Pulmonary artery endothelial cell (primary cell): ENCODE data around the gene ANKS1B. TPM values are rescaled to one million over a fixed set of nuclear protein-coding genes. Genes with fewer than 3 reads are reported as not detected.
"Not testable (repeated sequence)": the region's sequence is repeated elsewhere in the genome, so short reads cannot be mapped to it uniquely, and the experiment has no call there.

ENCODE experiments used
- DNase-seq: peaks from one replicate; pipeline ENCODE4 v3.0.0-alpha.2; 2011; ENCODE audit warnings: low read depth, low spot score
- total RNA-seq: library from RNA; depleted of rRNA; stranded (reverse); fragments of >200 nt; gene quantifications from 2 replicates; pipeline ENCODE4 v1.2.3, GENCODE V29; 2014

ANKS1B gene
- total RNA-seq, 1 donor from 2014 or later: 0.07 TPM

DNA sequence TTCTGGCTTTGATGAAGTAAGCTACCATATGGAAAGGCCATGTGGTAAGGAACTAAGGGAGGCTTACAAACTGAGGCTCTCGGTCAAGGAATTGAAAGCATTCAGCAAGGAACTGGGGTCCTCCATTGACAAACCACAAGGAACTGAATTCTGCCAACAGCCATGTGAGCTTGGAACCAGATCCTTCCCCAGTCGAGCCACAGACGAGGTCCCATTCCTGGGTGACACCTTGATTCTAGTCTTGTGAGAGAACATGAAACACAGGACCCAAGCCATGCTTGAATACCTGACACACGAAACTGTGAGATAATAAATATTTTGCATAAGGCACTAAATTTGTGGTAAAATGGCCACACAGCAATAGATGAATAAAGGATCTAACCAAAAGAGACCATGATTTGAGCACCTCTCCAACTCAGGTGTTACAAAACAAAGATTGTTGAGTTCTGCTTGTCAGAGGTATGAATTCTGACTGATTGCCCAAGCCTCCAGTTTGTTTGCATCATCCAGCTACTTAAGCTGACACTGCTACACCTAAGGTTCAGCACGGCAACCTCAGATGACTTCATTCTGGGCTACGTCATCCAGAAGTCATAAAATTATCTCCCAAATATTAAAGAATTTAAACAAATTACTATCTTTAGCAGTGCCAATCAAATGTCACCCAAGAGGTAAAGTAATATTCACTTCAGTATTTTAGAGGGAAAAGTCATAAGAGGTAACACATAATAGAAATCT, 277.8 kb downstream of the ANKS1B start:
- no peak for DNase-seq

GRCh38 chr12:99704458-99704857, 280.3 kb downstream of the ANKS1B start:
- DNase-seq: no peak

GRCh38 chr12:99704036-99704435, 280.7 kb downstream of the ANKS1B start:
- DNase-seq: no peak

DNA sequence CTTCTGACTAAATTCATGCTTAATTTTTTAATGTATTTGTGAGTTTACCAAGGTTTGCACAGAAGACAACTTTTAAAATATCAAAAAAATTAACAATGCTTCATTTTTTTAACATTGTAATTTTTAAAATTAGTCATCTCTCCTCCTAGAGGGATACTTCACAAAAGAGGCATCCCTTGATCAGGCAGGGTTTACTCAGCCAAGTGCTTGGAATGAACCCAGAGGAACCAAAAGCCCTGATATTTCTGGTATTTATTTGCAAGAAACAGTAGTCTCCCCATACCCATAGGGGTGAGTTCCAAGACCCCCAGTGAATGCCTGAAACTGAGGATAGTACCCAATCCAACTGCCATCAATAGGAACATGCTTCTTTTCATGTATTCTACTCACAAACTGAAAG, 284.7 kb downstream of the ANKS1B start:
- no peak for DNase-seq

DNA sequence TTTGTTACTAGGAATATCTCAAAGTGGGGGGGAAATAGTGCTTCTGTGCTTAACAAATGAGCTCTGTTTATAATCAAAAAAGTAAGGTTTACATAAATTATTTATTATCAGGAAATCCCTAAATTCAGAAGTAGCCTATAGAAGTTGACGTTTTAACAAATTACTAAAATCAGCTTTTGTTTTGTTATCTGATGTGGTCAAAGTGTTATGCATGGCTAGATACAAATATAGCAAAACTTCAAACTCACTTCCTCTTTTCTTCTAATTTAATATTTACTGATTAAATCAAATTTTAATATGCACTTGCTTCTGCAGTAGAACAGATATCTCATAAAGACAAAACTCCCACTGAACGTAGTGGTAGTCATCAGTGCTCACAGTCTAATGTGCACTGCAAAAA, 289.7 kb downstream of the ANKS1B start:
- no peak for DNase-seq

DNA sequence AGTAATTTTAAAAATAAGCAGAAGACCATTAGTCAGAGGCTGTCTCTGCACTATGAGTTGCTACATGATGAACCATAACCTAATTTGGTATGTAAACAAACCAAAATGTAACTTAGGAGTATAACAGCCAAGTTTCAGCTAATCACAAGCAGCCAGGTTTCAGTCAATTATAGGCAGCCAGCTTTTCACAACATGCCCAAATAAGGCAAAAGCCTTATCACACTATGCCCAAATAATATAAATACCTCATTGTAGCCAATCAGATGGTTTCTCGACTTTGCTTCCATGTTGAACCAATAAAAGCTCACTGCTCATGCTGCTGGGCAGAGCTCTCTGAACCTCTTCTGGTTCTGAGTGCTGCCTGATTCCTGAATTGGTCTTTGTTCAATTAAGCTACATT, 298.6 kb downstream of the ANKS1B start:
- no peak for DNase-seq

DNA sequence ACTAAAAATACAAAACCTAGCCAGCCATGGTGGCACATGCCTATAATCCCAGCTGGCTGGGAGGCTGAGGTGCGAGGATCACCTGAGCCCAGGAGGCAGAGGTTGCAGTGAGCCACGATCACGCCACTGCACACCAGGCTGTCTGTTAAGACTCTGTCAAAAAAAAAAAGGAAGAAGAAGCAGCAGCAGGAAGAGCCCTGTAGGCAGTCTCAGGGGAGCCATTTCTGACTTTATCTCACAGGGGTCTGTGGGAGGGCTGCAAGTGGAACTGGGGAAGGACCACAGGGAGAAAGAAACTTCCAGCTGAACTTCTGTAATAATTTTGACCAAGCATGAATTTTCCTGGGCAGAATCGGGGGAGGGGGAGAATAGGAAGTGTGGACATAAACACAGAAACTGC, 304.5 kb downstream of the ANKS1B start:
- no peak for DNase-seq

- DNase-seq: no peak
These were observed 314.1 kb downstream of the ANKS1B start for GRCh38 chr12:99670635-99671034.

GRCh38 chr12:99658671-99659349, 325.9 kb downstream of the ANKS1B start:
- DNase-seq: no peak

DNA sequence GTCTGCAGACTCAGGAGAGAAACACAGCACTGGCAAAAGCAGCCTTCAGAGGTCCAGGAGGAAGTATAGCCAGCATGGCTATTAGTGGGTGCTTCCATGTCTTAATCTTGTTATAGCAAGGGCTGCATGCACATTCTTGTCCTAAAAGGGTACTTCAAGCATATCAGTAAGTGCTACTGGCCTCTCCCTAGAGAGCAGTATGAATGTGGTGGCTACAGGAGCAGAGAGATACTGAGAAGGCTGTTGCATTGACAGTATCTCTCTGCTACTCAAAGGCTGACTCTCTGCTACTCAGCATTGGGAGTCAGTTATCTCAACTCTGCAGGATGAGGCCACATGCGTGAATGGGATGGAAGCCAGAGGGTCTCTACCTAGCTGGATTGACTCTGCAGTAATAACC, 335.2 kb downstream of the ANKS1B start:
- no peak for DNase-seq

GRCh38 chr12:99648183-99648582, 336.6 kb downstream of the ANKS1B start:
- no peak for DNase-seq

DNA sequence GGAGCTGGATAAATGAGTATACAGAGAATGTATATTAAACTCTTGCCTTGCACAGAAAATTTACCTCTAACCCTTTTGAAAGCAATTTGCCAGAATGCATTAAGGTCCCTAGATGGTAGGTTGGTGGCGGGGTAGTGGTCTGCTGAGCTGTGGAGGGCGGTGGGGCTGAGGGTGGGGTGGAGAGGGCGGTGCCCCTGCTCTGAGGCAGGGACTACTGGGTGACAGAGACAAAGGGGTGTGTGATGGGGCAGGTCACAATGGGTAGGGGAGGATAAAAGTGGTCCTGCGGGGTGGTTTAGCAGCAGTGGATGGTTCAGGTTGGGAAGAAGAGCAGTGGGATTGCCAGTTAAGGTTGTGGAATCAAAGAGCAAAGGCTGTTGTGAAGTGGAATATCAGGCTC, 337.3 kb downstream of the ANKS1B start, which contains the start of gene GARIN6:
Gene GARIN6 (plus strand): TSS at position 301 of the 400 bp plus-strand sequence. CDS start 422 bp downstream, outside the sequence.
- DNase-seq: no peak

- no peak for DNase-seq
These were observed 340.1 kb downstream of the ANKS1B start for GRCh38 chr12:99644629-99645028.

DNA sequence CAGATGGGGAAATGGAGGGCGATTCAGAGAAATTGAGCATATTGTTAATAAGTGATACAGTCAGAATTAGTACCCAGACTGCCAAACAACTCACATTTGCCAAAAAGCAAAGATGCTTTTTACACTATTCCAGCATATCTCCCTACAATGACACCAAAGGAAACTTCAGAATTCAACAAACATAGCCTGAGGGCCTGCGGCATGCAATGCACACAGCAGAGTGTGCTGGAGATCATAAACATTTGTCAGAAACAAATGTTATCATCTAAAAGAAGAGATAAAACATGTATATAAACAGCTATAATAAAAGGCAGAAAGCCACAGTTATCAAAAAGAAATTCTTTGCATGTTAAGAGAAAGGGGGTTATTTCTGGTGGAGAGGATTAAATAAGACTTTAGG, 357.3 kb downstream of the ANKS1B start:
- no peak for DNase-seq

DNA sequence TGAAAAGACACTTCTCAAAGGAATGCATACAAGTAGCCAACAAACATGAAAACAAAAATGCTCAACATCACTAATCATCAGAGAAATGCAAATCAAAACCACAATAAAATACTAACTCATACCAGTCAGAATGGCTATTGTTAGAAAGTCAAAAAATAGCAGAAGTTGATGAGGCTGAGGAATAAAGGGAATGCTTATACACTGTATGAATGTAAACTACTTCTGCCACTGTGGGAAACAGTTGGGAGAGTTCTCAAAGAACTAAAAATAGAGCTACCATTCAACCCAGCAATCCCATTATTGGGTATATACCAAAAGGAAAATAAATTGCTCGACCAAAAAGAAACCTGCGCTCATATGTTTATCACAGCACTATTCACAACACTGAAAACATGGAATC, 360.1 kb downstream of the ANKS1B start:
- DNase-seq: not testable (repeated sequence)

DNA sequence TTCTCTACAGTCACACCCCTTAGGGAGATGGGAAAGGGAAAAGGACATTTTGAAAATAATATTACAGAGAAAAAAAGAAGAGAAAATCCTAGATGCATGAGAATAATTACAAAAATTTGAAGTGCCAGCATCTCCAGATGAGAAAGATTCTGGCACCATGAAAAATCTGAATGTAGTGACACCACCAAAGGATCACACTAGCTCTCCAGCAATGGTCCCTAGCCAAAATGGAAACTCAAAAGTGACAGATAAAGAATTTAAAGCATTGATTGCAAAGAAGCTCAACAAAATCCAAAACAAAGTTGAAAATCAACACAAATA, 364.6 kb downstream of the ANKS1B start:
- DNase-seq: no peak

DNA sequence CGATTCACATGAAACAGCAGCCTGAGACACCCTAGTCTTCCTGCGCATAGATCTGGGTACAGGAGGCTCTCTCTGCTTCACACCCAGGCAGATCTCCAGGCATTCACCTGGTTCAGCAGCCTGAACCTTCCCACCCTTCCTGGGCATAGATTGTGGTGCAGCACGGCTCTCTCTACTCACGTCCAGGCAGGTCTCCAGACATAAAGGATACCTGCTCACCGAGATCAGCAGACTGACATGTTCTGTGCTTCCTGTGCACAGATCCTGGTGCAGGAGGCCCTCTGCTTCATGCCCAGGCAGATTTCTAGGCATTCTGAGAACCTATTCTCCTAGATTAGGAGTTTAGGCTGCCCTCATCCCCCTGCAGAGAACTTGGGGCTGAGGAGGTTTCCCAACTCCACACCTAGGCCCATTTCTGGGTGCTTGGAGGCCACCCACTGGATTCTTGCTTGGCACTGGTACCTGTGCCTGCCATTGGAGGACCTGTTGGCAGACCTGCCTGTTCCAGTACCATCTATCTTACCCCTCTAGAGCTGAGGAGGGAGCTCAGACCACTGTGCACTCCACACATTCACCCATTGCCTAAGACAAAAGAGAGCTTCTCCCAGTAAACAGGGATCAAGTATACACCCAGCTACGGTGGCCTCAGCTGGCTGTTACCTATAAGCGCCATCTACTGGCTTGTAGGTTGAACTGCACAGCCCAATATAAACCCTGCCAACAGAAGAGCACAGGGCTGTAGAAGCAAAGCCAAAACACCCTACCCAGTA, 365.2 kb downstream of the ANKS1B start:
- no peak for DNase-seq

DNA sequence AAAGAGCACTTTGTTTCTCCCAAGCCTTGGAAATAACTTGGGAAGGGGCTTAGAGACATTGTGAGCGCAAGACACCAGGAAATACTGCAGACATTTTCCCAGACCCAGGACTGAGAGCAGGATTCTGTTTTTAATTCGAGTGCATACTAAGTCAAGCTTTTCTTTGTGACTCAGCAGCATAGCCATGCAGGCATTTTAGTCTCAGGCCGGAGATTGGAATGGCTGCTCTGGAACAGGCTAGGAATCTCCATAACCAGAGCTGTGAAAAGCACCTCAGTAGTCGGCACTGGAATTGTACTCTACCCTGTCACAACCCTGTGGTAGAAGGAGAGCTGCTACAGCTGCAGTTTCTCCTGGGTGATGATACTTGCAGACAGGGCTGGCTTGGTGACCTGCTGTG, 366.1 kb downstream of the ANKS1B start:
- DNase-seq: no peak

- no peak for DNase-seq
These were observed 373.1 kb downstream of the ANKS1B start for GRCh38 chr12:99611599-99611998.

DNA sequence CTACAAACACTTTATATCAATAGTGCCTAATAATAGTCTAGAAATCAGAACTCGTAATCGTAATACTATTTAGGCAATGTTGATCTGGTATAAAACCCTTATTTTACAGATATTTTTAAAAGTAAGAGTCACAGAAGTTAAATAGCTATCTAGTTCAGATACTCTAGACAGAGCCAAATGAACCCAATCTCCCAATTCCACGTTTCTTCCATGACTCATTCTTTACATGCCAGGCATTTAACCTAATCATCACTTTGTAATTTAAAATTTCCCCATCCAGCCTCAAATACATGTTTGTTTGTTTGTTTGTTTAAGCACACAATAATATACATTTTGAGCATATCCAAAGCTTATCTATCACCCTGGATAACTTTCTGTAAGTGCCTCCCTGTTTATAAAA, 373.6 kb downstream of the ANKS1B start:
- no peak for DNase-seq

- no peak for DNase-seq
These were observed 375.1 kb downstream of the ANKS1B start for GRCh38 chr12:99609455-99610181.

- DNase-seq: no peak
These were observed 384.3 kb downstream of the ANKS1B start for GRCh38 chr12:99600388-99600787.
